Aorta (tissue), 5 donors: Measurements from ENCODE around the gene DAPL1. TPM values are rescaled to one million over a fixed set of nuclear protein-coding genes. Genes with fewer than 3 reads are reported as not detected.
A peak's percentile ranks its signal among the peaks of the same experiment; 100 is the strongest.

Experiments used
- ATAC-seq: fragments of 200-7000 bp; cut with Tn5 transposase; one replicate; pipeline ENCODE4 v1.9.1; 2022; ENCODE audit warnings: moderate library complexity; ENCODE audit not compliant: low FRiP score
- DNase-seq, 2 donors: peaks; one replicate each; pipeline ENCODE4 v3.0.0-alpha.2; 2020
- H3K27ac ChIP-seq, 2 donors: one replicate each; pipeline ENCODE4 v1.5.1; 2013; ENCODE audit warnings: low read length in 2 of 2, mild to moderate bottlenecking in 2 of 2, moderate library complexity in 2 of 2, control low read depth in 1 of 2, inconsistent platforms in 1 of 2, low read depth in 1 of 2
- H3K27me3 ChIP-seq, 2 donors: one replicate each; pipeline ENCODE4 v1.6.1; 2013; ENCODE audit warnings: control low read depth in 1 of 2, low read length in 1 of 2, mild to moderate bottlenecking in 1 of 2, moderate library complexity in 1 of 2; ENCODE audit not compliant: insufficient read depth in 2 of 2, control insufficient read depth in 1 of 2
- H3K36me3 ChIP-seq, 2 donors: one replicate each; pipeline ENCODE4 v1.6.1; 2013; ENCODE audit warnings: control low read depth in 1 of 2, low read length in 1 of 2, mild to moderate bottlenecking in 1 of 2; ENCODE audit not compliant: insufficient read depth in 2 of 2, control insufficient read depth in 1 of 2
- H3K4me1 ChIP-seq, 2 donors: one replicate each; pipeline ENCODE4 v1.6.1; 2013; ENCODE audit warnings: low read length in 2 of 2, control low read depth in 1 of 2, mild to moderate bottlenecking in 1 of 2, moderate library complexity in 1 of 2; ENCODE audit not compliant: insufficient read depth in 2 of 2, control insufficient read depth in 1 of 2
- H3K4me3 ChIP-seq, 2 donors: one replicate each; pipeline ENCODE4 v1.5.1; 2013; ENCODE audit warnings: low read length in 2 of 2, control low read depth in 1 of 2, mild to moderate bottlenecking in 1 of 2
- H3K9me3 ChIP-seq: one replicate; pipeline ENCODE4 v1.6.1; 2013; ENCODE audit warnings: mild to moderate bottlenecking, low read length; ENCODE audit not compliant: control insufficient read depth
- WGBS, 2 donors: extraction: QIAGEN DNeasy Blood & Tissue Kit; methylation state at CpG; one replicate each; pipeline ENCODE4 v1.1.7; 2013; 5-methylcytosine and 5-hydroxymethylcytosine counted together
- intact Hi-C, 2 donors: fragments of 100-400 bp; cut with DNase I; formaldehyde crosslinking; loops; one replicate each; pipeline versions ENCODE4 v1.14.2 to v1.15.0; 2022
- long read RNA-seq, 2 donors: library from polyadenylated mRNA; unstranded; transcript quantifications; one replicate each; pipeline ENCODE4 v2.0.0, GENCODE V29; 2020 to 2021
- polyA plus RNA-seq, 2 donors: library from polyadenylated mRNA; stranded (reverse); fragments of 200-250 nt; gene quantifications; one replicate each; pipeline ENCODE4 v1.2.3, GENCODE V29; 2013
- total RNA-seq, 2 donors: library from RNA; stranded (reverse); fragmentation: NEBNext Ultra II Directional; extraction: Animal tissue kit (Norgen Biotek cat#: 25700); gene quantifications; one replicate each; pipeline ENCODE4 v1.2.1, GENCODE V29; 2021
- donor health status: healthy with polysubstance abuse.
- donor health status: Bipolar disorder and iron deficiency.
- donor health status: DM: no; HTN: no; CAD: no.
- donor health status: DM: no; HTN: no; CAD: no.
- donor health status: DM: yes; HTN: yes; CAD: no.

The DAPL1 gene, protein sequence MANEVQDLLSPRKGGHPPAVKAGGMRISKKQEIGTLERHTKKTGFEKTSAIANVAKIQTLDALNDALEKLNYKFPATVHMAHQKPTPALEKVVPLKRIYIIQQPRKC
- total RNA-seq, result not detected
- 10 to 100 TPM in 1 of 2 donors, 1 to 10 TPM in 1; 1.1 to 14.5 TPM for polyA plus RNA-seq
- long read RNA-seq, donor 1, result 0 reads
- long read RNA-seq, donor 2, result 0 reads

- Histone ChIP-seq H3K4me3 (no peak within 1 kb of the TSS), H3K27ac (no peak within 1 kb of the TSS), H3K9me3 (no peaks in the 10 kb centered on the region), H3K4me1 (no peaks in the 10 kb centered on the region), H3K27me3 (no peaks in the 10 kb centered on the region), H3K36me3 (no peaks in the 10 kb centered on the region)
- ATAC-seq, result peak; percentile 38
- intact Hi-C loops, result no loop called here
- DNase-seq, result peak in 1 of 2 donors; percentile 49
- WGBS, 2 donors, result 12 to 19% methylated on average over 10 of the region's 10 CpGs
These were observed at the start of gene DAPL1 for GRCh38 chr2:158795195-158795924. DAPL1 (plus strand) TSS chr2:158795317; CDS start chr2:158795373, 56 bp downstream.

DNA sequence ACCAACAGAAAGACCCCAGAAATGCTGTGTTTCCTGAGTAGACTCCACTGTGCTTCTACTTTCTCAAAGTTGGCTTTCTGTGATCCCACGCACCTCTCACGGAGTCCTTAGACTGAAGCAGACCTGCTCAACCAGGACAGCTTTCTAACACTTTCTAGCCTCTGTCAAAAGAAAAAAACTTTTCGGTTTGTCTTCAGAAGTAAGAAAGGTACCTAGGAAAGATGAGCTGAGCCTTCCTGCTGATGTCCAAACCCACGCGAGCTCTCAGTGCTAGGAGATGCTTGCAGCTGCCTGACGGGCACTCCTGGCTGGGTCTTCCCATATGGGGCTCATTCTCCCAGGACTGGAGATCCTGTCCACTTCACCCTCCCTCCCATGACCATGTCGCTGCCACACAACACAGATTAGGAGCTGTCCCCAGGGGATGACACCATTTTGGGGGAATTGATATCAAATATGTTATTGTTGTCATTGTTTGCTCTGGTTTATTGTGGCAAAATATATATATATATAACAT is 49.2 kb upstream of the DAPL1 start:
- Histone ChIP-seq H3K27ac (no peak overlapping the region), H3K36me3 (no peaks in the 10 kb centered on the region), H3K4me1 (no peaks in the 10 kb centered on the region), H3K9me3 (no peaks in the 10 kb centered on the region), H3K4me3 (no peak overlapping the region), H3K27me3 (no peaks in the 10 kb centered on the region)
- DNase-seq (no peak), ATAC-seq (no peak)
- 52 to 59% methylated on average over 7 of the region's 7 CpGs for WGBS, 2 donors
- intact Hi-C loops, result no loop called here

DNA sequence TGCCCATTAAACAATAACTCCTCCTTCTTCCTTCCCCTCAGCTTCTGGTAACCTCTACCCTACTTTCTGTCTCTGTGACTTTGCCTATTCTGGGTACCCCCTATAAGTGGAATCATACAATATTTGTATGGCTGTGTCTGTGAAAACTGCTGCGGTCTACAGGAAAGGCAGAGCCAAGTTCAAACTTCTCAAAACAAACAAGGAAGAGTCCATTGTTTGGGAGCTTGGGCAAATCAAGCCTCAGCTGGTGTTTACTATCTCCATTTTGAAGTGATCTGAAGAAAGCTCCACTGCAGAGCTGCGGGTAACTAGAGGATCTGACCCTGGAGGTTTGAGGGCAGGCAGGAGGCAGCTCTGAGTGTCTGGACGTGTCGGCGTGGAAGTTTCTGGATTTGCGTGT is 48.6 kb upstream of the DAPL1 start:
- no peaks in the 10 kb centered on the region for H3K9me3 ChIP-seq
- H3K27ac ChIP-seq, result no peak overlapping the region
- H3K27me3 ChIP-seq, result no peaks in the 10 kb centered on the region
- intact Hi-C loops, result no loop called here
- 76% methylated on average over 6 of the region's 6 CpGs for WGBS, 2 donors
- no peaks in the 10 kb centered on the region for H3K36me3 ChIP-seq
- DNase-seq (no peak), ATAC-seq (no peak)
- no peaks in the 10 kb centered on the region for H3K4me1 ChIP-seq
- no peak overlapping the region for H3K4me3 ChIP-seq

DNA sequence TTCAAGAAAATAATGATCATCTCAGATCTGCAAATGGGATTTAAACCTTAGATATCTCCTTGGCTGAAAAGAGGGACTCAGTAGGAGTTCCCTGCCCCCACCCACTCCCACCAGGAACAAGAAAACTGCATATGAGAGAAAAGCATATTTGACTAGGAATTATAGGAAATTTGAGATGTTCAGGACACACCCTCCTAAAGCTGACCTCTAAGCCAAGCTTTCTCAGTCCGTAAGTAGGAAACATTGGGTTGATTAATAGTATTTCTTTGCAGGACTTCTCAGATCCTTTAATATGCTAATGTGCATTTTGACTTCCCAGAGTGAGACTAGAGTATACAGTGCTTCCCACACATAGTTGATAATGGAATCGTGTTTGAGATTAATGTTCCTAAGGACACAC is 47.8 kb upstream of the DAPL1 start:
- WGBS, 2 donors, result 71 to 76% methylated on average over 2 of the region's 2 CpGs
- no peak for DNase-seq
- no peak for ATAC-seq
- Histone ChIP-seq H3K9me3 (no peaks in the 10 kb centered on the region), H3K27me3 (no peaks in the 10 kb centered on the region), H3K36me3 (no peaks in the 10 kb centered on the region), H3K4me1 (no peaks in the 10 kb centered on the region), H3K4me3 (no peak overlapping the region), H3K27ac (no peak overlapping the region)
- intact Hi-C loops, result no loop called here

DNA sequence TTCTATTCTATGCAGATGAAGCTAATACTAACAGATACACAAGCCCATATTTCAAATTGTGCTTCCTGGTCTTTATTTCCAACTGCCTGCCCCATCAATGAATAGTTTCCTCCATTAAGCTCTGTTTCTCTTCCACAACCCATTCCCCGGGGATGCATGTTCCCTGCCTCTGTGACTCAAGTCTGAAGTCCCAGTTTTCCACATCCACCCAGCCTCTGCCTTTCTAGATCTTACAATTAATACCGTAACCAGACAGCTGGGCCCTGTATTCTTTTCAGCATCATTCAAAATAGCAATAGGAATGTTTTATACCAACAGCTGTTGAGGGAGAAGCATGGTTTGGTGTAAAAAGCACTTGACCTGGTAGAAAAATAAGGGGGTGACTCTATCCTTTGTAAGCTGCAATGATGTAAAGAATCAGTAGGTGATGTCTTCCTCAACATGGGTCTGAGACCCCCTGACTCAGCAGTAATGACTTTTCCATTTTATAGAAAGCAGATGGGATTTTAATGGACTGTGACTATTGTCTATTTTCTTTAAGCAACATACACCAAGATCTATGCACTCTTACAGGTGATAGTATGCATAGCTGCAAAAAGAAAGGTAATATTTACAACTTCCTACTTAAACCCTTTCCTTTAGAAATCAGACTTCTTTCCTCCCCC is 46.1 kb upstream of the DAPL1 start:
- H3K27me3 ChIP-seq, result no peaks in the 10 kb centered on the region
- H3K4me1 ChIP-seq, result no peaks in the 10 kb centered on the region
- intact Hi-C loops, result no loop called here
- no peaks in the 10 kb centered on the region for H3K9me3 ChIP-seq
- ATAC-seq (no peak), DNase-seq (no peak)
- H3K4me3 ChIP-seq, result no peak overlapping the region
- WGBS, 2 donors, result 82 to 88% methylated on average over 2 of the region's 2 CpGs
- H3K36me3 ChIP-seq, result no peaks in the 10 kb centered on the region
- no peak overlapping the region for H3K27ac ChIP-seq

- ATAC-seq (no peak), DNase-seq (no peak)
- no peak overlapping the region for H3K4me3 ChIP-seq
- intact Hi-C loops, result loop anchor here (5.0 to 10.0 kb wide), 3 partner anchors 296 to 1446 kb away; partner anchors contain the start of genes CCDC148 (in 2 of the 2) and PKP4 (in 2 of the 2)
- H3K27ac ChIP-seq, result no peak overlapping the region
- no peaks in the 10 kb centered on the region for H3K36me3 ChIP-seq
- no peaks in the 10 kb centered on the region for H3K27me3 ChIP-seq
- H3K9me3 ChIP-seq, result no peaks in the 10 kb centered on the region
- H3K4me1 ChIP-seq, result no peaks in the 10 kb centered on the region
- 89 to 90% methylated on average over 5 of the region's 5 CpGs for WGBS, 2 donors
These were observed 44.5 kb upstream of the DAPL1 start for GRCh38 chr2:158750458-158751125.

DNA sequence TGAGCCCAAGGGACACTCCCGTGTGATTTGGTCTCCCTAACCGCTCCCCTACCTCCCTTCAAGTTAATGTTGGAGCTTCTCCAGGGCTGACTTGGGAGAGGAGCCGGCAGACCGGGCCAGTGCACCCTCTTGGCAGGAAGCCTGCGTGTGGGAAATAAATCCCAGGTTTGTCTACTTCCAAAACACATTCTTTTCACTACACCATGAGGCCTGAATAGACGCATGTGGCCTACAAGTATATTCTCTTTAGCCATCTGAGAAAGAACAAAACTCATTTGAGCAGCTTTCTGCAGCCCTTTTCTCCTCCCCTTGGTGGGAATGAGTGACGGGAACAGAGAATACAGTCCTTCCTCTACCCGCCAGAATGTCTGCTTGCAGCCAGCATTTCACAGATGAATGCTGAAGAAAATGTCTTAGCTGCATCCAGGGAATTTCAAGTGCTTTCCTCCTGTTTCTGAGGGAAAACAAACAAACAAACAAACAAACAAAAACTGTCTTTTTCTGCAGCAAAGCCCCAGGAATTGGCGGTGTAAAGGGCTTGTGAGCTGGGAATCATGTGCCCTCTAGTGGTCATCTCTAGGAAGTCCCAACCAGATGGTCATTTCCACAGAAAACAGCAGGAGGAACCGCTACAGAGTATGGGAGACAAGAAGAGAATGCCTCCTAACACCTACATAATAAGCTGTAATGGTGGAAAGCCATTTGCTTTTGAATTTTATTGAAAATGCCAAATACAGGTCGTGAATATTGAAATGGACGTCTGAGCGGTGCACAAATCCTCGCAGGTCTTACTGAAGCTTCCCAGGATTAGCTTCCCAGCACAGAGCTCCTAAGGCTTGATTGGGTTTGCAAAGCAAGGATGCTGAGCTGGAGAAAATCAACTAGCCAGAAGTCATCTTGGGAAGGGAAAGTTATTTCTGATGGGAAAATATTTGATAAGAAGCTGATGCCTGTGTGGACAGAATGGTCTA is 41.2 kb upstream of the DAPL1 start:
- no peaks in the 10 kb centered on the region for H3K4me1 ChIP-seq
- H3K4me3 ChIP-seq, result peak overlapping the region in 1 of 2 donors; percentile 46
- DNase-seq (no peak), ATAC-seq (peak; percentile 88)
- H3K9me3 ChIP-seq, result no peaks in the 10 kb centered on the region
- H3K27me3 ChIP-seq, result no peaks in the 10 kb centered on the region
- whole genome bisulfite sequencing, 2 donors, result 9% methylated on average over 14 of the region's 14 CpGs
- intact Hi-C loops, result loop anchor here (5.0 to 10.0 kb wide), 3 partner anchors 299 to 1449 kb away; partner anchors contain the start of genes CCDC148 (in 2 of the 2) and PKP4 (in 2 of the 2)
- no peak overlapping the region for H3K27ac ChIP-seq
- H3K36me3 ChIP-seq, result no peaks in the 10 kb centered on the region
